HL-60 (cell line): ENCODE measurements around the gene RPL10.

Experiments
- GABPA ChIP-seq: IDR thresholded peaks from 2 replicates; pipeline ENCODE4 v1.6.1; 2012; ENCODE audit warnings: low read depth
- POLR2AphosphoS5 ChIP-seq: IDR thresholded peaks from 2 replicates; pipeline ENCODE4 v1.6.1; 2012; ENCODE audit warnings: low read depth
- TF ChIP-seq, protein P1 (sequence below): IDR thresholded peaks from one replicate; pipeline ENCODE4 v1.5.1; 2011; ENCODE audit warnings: low read length, control low read depth, inconsistent platforms; ENCODE audit not compliant: insufficient read depth
- TF ChIP-seq, protein P2 (sequence below): IDR thresholded peaks from 2 replicates; pipeline ENCODE4 v1.6.1; 2012; ENCODE audit warnings: low read depth; ENCODE audit not compliant: insufficient replicate concordance

DNA sequence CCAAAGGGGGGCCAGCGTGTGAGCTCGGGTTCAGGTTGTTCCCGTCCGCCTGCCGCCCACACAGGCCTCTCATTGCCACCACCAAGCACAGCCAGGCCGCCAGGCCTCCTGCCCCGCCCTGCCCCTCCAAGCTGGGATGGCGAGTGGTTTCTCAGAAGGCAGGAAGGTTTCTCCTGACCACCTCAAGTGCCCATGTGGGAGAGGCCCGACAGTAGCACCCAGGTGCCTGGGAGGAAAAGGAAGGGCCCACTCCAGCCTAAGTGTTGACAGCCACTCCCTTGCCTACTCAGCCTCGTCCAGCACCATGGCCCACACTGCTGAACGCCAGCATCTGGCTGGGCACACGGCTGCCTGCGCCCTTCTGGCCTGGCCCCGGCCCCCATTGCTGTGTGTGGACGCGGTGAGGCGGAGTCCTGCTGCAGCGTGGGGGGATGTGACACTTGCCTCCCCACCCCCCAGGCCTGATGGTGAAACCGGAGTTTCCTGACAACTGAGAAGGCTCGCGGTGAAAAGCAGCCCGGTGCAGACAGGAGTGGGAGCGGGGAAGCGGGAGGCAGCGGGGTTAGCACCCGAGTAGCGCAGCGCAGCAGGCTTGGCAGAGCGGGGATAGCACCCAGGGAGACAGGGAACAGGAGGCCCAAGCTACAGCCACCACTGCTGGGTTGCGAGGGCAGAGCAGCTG is 42.9 kb upstream of the RPL10 start:
- no peak for TF ChIP-seq GABPA
- TF ChIP-seq, protein P1, sequence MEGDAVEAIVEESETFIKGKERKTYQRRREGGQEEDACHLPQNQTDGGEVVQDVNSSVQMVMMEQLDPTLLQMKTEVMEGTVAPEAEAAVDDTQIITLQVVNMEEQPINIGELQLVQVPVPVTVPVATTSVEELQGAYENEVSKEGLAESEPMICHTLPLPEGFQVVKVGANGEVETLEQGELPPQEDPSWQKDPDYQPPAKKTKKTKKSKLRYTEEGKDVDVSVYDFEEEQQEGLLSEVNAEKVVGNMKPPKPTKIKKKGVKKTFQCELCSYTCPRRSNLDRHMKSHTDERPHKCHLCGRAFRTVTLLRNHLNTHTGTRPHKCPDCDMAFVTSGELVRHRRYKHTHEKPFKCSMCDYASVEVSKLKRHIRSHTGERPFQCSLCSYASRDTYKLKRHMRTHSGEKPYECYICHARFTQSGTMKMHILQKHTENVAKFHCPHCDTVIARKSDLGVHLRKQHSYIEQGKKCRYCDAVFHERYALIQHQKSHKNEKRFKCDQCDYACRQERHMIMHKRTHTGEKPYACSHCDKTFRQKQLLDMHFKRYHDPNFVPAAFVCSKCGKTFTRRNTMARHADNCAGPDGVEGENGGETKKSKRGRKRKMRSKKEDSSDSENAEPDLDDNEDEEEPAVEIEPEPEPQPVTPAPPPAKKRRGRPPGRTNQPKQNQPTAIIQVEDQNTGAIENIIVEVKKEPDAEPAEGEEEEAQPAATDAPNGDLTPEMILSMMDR: no peak
- no peak for TF ChIP-seq POLR2AphosphoS5
- TF ChIP-seq, protein P2, sequence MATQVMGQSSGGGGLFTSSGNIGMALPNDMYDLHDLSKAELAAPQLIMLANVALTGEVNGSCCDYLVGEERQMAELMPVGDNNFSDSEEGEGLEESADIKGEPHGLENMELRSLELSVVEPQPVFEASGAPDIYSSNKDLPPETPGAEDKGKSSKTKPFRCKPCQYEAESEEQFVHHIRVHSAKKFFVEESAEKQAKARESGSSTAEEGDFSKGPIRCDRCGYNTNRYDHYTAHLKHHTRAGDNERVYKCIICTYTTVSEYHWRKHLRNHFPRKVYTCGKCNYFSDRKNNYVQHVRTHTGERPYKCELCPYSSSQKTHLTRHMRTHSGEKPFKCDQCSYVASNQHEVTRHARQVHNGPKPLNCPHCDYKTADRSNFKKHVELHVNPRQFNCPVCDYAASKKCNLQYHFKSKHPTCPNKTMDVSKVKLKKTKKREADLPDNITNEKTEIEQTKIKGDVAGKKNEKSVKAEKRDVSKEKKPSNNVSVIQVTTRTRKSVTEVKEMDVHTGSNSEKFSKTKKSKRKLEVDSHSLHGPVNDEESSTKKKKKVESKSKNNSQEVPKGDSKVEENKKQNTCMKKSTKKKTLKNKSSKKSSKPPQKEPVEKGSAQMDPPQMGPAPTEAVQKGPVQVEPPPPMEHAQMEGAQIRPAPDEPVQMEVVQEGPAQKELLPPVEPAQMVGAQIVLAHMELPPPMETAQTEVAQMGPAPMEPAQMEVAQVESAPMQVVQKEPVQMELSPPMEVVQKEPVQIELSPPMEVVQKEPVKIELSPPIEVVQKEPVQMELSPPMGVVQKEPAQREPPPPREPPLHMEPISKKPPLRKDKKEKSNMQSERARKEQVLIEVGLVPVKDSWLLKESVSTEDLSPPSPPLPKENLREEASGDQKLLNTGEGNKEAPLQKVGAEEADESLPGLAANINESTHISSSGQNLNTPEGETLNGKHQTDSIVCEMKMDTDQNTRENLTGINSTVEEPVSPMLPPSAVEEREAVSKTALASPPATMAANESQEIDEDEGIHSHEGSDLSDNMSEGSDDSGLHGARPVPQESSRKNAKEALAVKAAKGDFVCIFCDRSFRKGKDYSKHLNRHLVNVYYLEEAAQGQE: no peak
